Fibroblast of skin of scalp (primary cell): ENCODE results near the gene IBA57.
"Not testable (repeated sequence)": the region's sequence is repeated elsewhere in the genome, so short reads cannot be mapped to it uniquely, and the experiment has no call there.

ENCODE experiments used
- DNase-seq: peaks from one replicate; pipeline ENCODE4 v3.0.0-alpha.2; 2013

The IBA57 gene

DNA sequence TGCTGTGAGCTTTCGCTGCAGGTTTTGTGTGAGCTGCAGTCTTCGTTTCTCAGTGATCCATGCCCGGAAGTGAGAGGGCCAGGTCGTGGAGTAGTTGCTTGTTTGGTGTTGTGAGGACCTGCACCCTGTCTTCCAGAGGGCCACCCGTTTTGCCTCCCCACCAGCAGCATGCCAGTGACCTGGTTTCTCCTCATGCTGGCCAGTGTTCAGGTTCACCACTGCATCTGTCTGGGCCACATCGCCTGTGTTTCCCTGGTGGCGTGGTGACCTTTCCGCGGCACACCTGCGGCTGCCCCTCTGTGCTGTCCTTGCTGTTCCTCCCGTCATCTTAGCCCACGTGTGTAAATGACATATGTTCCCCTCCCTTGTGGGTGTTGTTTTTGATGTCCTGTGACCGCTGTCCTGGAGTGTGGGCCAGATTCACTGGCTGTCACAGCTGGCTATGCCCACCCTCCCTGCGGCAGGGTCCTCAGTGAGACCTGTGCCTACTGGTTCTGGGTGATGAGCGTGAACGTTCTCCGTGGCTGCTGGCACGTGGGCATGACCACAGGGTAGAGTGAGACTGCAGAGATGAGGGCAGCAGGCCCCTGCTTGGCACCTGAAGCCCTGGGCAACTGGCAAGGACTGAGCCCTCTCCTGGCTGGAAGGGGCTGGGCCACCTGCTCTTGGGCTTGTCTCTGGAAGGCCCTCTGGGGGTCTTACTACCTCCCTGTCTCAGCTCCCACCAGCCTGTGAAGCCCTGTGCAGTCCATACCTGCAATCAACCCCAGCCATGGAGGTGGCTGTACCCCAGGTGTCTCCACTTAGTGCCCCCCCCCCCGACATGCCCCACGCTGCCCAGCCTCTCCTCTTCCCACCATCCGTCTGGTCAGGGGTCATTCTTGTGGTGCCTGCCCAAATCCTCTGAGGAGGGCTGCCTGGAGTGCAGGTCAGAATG, 7.3 kb downstream of the IBA57 start:
- no peak for DNase-seq

DNA sequence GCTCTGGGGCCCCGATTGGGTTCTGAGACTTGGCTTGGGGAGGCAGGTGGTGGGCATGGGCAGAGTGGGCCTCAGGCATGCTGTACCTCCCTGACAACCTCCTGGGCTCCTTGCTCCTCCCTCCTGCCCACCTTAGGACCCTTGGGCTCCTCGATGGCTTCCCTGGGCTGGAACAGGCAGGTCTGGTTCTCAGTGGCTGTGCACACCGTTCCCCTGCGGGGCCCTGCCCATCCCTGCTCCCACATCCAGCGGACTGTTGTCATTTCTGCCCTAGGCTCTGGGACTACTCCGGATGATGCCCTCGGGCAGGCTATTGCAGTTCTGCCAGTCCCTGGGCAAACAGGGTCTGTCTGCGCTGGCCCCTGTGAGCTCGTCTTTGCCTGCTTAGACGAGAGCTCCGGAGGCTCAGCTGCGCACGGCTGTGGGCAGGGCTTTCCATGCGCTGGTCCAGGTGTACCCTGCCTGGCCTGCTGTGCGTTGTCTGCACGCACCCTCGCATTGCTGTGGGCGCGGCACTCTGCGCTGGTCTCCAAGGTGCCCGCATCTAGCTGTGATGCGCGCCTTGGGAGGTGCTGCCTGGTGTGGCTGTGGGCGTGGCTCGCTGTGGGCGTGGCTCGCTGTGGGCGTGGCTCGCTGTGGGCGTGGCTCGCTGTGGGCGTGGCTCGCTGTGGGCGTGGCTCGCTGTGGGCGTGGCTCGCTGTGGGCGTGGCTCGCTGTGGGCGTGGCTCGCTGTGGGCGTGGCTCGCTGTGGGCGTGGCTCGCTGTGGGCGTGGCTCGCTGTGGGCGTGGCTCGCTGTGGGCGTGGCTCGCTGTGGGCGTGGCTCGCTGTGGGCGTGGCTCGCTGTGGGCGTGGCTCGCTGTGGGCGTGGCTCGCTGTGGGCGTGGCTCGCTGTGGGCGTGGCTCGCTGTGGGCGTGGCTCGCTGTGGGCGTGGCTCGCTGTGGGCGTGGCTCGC, 8.2 kb downstream of the IBA57 start:
- DNase-seq, result not testable (repeated sequence)

DNA sequence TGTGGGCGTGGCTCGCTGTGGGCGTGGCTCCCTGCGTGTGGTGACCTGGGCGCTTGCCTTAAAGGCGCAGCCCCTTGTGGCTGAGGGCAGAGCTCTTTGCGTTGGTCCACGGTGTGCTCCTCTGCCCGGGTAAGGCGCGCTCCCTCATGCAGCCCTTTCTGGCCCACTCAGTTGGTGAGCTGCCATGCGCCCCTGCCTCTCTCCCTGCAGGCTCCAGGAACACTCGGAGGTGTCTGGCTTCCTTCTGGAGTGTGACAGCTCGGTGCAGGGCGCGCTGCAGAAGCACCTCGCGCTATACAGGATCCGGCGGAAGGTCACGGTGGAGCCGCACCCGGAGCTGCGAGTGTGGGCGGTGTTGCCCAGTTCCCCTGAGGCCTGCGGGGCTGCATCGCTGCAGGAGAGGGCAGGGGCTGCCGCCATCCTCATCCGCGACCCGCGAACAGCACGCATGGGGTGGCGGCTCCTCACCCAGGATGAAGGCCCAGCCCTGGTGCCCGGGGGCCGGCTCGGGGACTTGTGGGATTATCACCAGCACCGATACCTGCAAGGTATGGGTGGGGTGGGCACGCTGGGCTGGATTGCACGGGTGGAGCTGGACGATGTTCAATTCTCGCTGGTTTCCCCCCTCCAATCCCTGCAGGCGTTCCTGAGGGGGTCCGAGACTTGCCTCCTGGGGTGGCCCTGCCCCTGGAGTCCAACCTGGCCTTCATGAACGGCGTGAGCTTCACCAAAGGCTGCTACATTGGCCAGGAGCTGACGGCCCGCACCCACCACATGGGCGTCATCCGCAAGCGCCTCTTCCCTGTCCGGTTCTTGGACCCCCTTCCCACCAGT, 9.1 kb downstream of the IBA57 start:
- DNase-seq, result no peak

DNA sequence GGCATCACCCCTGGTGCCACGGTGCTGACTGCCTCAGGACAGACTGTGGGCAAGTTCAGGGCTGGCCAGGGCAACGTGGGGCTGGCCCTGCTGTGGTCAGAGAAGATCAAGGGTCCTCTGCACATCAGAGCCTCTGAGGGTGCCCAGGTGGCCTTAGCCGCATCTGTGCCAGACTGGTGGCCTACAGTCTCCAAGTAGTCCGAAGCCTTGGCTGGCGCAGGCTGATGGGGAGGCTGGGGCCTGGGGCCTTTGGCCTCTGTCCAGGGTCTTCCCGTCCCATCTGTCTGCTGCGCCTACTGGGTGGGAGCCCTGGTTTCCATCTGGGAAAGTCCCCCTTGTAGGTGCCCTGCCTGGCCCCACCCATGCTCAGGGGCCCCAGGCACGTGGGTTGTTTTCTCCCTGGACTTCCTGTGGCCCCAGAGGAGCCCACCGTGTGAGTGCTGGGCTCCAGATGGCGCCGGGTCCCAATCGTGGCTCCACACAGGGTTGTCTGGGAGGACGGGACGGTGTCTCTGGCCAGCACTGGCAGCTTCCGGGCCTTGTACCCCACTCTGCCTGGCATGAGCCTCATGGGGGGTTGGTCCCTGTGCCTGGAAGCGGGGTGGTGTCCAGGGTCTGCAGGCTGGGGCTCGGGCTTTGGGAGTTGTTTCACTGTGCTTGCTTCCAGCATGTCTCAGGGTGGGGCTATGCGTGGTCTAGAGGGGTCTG, 9.9 kb downstream of the IBA57 start:
- DNase-seq, result no peak

DNA sequence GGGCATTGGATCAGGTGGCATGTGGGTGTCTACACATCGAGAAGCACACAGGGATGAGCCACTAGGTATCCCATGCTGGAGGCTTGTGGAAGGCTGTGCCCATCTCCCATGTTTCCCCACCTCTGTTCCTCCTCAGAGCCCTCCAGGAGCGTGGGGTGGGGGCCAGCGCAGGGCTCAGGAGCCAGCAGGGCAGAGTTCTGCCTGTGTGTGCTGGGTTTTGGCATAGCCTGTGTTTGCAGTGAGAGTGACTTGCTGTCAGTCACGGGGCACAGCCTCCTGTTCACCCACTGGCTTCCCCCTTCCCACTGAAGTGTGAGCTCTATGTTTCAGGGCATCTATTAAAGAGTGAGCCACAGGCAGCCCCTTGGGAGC, 10.4 kb downstream of the IBA57 start:
- no peak for DNase-seq

DNA sequence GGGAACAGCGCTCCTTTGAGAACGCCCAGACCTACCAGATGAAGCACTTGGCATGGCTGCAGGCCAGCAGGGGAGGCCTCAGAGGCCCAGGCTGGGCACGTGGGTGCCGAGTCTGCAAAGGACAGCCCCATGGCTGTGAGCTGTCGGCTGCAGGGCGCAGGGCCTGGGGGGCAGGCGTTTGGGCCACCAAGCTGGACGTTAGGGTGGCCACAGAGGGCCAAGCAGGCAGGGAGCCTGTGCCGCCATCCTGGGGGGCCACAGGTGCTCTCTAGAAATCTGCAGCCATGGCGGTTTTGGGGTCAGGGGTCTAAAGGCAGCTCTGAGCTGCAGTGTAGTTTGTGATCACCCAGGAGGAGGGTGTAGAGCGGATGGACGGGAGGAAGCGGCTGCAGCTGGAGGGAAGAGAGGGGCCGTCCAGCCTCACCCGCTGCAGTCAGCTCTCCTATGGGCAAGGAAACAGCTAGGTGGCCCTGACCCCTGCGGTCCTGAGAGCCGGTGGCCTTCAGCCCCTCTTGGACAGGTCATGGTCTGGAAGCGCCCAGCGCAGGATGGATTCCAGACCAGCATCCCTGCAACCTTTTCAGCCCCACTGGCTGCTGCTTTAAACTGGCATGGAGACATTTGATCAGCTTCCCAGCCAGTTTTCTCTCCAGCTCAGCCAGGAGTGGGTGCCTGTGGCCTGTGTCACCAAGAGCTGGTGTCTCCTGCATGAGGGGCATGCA, 11.0 kb downstream of the IBA57 start:
- DNase-seq, result no peak

DNA sequence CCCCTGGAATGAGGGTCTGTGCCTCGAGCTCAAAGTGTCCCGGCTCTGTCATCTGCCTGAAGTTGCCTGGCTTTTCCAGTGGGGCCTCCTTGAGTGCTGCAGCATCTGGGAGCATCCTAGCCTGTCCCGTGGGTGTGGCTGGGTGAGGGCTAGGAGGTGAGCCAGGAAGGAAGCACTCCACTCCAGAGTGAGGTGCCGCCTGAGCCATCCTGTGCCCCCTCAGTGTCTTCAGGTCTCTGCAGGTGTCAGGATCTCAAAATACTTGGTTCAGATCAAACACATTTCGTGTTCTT, 11.5 kb downstream of the IBA57 start:
- DNase-seq, result no peak

DNA sequence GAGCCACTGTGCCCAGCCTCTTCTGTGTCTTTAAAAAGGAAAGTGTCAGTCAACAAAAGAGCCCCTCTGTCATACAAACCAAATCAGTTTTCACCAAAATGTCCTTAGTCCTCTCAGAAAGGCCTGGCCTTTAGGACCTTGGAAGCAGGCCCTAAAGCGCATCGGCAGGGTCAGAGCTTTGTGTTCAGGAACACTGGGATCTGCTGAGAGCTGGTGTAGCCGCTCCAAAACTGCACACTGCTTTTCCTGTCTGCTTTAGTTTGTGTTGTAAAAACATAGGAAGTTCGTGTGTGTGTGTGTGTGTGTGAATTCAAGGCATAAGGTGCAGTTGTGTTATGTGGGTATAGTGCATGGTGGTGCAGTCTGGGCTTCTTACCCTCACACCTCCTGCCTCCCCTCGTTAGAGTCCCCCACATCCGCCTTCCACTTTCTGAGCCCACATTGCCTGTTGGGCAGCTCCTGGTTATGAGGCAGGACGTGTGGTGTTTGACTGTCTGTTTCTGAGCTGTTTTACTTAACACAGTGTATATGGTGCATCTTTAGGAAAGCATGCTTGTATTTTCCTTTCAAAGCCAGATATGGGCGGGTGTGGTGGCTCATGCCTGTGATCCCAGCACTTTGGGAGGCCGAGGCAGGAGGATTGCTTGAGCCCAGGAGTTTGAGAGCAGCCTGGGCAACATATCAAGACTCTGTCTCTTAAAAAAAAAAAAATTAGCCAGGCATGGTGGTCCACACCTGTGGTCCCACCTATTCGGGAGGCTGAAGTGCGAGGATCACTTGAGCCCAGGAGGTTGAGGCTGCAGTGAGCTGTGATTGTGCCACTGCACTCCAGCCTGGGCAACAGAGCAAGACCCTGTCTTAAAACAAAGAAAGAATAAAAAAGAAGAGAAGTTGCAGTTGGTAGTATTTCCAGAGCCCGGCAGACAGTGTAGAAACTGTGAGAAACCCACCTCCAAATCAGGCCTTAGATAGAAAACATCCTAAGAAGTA, 12.4 kb downstream of the IBA57 start:
- DNase-seq, result no peak

DNA sequence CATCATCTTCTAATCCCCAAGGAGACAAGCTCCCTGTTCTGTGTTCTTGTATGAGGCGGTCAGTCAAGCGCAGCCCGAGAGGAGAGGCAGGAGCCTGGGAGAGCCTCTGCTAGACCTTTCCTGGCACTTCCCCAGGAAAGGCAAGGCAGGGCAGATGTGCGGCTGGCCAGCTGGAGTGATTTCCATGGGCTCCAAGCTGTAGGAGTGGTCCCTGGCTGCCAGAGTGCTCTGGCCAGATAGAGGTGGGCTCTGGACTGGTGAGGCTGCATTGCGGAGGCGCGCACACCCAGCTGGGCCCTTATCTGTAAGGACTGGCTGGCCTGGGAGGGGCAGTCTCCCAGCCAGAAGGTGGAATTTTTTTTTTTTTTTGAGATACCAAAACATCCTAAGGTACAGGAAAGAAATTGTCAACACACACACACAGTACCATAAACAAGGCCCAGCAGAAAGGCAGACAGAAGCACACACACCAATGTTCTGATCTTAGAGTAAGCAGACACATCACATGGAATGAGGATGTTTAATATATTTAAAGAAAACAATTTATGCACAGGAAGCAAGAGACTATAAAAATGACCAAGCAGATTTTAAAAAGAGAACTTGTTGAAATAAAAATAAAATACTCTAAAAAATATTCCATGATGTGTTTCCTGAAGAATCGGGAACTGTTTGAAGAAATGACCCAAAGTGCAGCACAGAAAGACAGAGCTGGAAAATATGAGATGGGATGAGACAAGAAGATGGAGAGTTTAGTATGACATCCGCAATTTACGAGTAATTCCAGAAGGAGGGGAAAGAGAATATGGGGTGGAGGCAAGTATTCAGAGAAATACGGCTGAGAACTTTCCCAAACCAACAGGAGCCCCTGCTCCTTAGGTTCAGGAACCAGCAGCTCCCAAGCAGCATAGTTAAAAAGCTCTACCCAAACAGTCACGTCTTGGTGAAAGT, 13.4 kb downstream of the IBA57 start:
- no peak for DNase-seq

DNA sequence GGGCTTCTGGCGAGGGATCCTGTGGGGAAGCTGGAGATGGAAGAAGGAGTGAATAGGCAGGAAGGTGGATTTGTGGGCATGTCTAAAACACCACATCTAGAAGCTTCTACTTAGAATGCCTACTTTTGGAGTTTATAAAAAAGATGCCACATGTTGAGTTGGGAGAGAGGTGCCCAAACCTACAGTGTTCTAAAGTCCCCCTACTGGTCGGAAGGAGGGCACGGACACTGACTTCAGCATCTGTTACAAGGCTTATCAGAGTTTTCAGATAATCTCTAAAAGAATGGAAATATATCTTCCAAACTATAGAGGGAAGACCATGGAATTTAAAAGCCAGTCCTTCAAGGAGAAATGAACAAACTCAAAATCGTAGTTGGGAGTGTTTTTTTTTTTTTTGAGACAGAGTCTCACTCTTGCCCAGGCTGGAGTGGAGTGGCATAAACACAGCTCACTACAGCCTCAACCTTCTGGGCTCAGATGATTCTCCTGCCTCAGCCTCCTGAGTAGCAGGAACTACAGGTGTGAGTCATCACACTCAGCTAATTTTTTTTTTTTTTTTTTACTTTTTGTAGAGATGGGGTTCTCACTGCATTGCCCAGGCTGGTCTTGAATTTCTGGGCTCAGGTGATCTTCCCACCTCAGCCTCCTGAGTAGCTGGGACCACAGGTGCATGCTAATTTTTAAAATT, 14.8 kb downstream of the IBA57 start:
- DNase-seq, result no peak

DNA sequence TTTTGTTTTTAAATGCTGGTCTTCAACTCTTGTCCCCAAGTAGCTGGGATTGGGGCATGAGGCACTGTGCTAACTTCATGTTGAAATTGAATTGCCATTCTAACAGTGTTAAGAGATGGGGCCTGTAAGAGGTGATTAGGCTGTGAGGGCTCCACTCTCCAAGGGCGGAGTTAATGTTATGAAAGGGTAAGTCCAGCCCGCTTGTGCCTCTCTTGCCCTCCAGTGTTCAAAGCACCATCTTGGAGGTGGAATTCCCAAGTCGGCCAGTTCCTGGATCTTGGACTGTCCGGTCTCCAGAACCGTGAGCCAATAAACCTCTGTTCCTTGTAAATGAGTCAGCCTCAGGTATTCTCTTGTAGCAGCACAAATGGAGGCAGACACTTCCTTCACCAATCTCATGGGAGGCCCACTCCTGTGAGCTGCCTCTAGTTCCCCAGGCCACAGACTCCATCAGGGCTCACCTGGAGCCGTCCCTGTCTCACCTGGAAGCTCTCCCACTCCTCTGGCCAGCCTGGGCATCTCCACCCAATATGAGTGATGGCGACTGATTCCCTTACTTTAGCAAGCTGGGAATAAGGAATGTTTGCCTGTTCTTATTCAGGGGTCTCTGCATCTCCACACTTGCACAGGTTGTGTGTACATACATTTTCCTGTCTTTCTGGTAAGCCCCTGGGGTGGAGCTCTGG, 15.5 kb downstream of the IBA57 start:
- DNase-seq, result no peak

DNA sequence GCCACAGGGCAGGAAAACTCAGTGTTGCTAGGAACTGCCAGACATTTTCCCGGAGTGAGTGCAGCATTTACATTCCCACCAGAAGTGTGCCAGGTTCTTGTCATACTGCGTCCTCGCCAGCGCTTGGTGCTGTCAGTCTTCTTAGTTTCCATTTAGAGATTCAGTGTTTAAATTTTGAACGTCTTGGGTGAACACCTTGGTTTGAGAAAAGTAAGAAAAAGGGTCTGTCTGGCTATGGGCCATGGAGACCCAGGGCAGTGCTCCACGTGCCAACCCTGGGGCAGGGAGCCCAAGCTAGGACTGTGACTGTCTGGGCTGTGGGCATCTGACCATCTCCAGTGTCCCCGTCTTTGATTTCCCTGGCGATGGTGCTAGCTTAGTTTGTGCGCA, 16.0 kb downstream of the IBA57 start:
- no peak for DNase-seq

DNA sequence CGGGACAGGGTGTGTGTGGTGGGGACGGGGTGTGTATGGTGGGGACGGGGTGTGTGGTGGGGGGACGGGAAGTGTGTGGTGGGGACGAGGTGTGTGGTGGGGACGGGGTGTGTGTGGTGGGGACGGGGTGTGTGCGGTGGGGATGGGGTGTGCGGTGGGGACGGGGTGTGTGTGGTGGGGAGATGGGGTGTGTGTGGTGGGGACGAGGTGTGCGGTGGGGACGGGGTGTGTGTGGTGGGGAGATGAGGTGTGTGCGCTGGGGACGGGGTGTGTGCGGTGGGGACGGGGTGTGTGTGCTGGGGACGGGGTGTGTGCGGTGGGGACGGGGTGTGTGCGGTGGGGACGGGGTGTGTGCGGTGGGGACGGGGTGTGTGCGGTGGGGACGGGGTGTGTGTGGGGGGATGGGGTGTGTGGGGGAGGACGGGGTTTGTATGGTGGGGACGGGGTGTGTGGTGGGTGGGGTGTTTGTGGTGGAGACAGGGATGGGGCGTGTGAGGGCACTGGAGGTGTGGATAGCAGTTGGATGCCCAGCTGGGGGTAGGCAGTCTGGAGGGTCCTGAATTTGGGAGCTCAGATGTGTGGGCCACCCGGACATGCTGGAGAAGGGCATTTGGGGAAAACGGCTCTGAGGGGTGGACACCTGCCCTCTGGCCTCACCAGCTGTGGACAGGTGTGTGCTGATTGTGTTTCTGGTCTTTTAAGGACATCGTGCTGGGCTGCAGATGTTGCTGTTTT, 16.9 kb downstream of the IBA57 start:
- DNase-seq, result no peak

DNA sequence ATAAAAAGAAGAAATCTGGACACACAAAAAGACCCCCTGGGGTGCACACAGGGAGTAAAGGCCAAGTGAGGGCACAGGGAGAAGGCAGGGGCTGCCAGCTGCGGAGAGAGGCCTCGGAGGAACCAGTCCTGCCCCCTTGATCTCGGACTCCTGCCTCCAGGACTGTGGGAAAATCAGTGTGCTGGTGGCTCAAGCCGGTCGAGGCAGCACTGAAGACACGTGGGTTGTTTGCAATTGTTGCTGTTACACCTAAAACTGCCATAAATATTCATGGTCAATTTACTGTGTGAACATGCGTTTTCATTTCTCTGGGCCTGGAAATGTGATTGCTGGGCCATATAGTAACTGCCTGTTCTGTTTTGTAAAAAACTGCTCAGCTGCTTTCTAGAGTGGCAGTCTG, 18.5 kb downstream of the IBA57 start:
- no peak for DNase-seq

DNA sequence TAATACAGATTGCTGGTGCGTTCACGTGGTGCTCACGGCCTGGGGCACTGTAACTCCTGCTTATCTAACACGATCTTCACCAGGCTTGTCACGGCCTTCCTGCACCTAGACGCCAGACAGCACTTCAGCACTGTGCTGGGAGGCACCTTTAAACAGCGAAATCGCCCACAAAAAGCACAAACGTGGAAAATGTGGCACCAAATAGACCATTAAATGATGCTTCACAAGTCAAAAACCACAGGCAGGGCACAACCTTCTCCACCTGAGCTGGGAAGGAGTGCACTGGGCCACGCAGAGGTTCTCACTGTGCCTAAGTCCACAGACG, 20.0 kb downstream of the IBA57 start:
- no peak for DNase-seq

DNA sequence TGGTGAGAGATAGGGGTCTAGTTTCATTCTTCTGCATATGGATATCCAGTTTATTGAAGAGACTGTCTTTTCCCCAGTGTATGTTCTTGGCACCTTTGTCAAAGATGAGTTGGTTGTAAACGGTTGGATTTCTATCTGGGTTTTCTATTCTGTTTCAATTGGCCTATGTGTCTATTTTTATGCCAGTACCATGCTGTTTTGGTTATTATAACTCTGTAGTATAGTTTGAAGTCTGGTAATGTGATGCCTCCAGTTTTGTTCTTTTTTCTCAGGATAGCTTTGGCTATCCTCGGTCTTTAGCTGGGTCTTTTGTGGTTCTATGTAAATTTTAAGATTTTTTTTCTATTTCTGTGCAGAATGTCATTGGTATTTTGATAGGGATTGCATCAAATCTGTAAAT, 22.6 kb downstream of the IBA57 start:
- DNase-seq, result not testable (repeated sequence)

DNA sequence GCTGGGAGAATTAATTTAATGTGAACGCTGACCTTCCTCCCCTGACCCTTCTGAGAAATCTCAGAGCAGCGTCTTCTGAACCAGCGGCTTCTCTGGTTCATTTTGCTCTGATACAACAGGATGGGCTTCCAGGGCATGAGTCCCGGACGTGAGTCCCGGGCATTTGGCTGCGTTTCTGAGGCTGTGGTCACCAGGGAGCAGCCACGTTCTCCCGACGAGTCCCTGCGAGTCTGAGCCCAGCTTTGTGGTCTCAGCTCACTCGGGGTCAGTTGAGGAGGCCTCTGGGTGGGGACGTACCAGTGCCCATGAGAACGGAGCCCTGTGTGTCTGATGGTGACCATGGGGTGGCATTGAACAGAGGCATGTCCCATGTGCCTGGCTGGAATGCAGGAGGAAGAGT, 24.6 kb downstream of the IBA57 start:
- no peak for DNase-seq
